ENCODE data around the gene ELMO2.

Gene ELMO2

DNA sequence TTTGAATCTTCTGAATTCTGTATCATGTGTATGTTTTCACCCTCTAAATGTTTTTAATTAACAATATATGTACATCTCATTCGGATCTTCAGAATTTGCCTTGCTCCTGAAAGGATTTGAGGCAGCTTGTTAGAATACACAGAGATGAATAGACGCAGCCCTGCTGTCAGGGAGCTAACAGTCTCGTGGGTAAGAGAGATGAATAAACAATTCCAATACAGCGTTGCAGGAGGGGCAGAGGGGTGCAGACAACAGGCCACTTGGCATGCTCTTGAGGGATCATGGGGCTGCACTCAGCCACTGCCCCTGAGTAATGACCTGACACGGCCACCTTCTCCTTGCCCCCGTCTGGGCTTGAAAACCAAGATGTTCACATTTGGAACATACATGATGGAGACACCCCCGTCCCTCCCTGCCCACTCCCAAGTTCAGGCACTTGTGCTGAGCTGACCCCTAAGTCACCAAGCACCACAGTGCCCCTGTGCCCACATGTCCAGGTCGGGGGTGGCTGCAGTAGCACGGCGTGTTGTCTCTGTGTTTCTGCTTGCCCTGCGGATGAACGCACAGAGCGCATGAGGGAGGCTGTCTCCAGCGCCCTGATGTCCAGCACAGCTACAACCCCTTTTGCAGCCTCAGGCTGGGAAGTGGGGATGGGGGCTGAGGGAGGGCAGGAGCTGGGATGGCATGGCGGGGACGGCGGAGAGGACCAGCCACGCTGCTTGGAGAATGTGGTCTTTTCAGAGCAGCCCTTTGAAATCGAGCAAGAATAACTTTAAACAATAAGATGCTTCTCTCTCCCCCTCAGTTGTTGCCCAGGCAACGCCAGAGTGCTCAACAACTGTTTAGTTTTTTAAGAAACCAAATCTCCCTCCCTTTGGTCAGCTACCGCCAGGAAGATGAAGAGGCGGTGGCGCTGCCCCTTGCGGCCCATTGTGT is 65.1 kb downstream of the ELMO2 start:
- no peak for TF ChIP-seq BACH2 (CRISPR knock-in tag; IDR thresholded peaks at IDR 0.05; ENCODE audit: borderline replicate concordance)
- no peak for TF ChIP-seq ZFP30 (CRISPR knock-in tag; IDR thresholded peaks at IDR 0.05)
- no peak for TF ChIP-seq ISL1 (CRISPR knock-in tag; IDR thresholded peaks at IDR 0.05)
- ATAC-seq = no peak

DNA sequence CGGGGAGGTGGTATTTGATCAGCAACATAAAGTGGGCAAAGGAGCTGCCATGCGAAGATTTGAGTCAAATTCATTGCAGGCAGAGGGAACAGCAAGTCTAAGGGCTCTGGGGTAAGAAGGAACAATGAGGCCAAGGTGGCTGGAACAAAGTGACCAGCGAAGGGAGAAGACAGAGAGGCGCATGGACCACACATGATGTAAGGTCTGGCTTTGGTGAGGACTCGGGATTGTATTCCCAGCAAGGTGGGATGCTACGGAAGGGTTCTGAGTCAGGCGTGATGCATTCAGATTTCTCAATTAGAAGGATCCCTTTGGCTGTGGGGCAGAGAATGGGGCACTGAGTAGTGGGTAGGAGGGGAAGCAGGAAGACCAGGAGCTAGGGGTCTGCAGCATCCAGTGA is 67.4 kb downstream of the ELMO2 start:
- no peak for ATAC-seq
- no peak for TF ChIP-seq OSR1 (CRISPR knock-in tag; IDR thresholded peaks at IDR 0.05)
- TF ChIP-seq ISL1 (CRISPR knock-in tag; IDR thresholded peaks at IDR 0.05) = no peak
- no peak for TF ChIP-seq ZNF70 (CRISPR knock-in tag; IDR thresholded peaks at IDR 0.05)
- TF ChIP-seq BACH2 (CRISPR knock-in tag; IDR thresholded peaks at IDR 0.05; ENCODE audit: borderline replicate concordance) = no peak
- no peak for TF ChIP-seq ZFP3 (CRISPR knock-in tag; IDR thresholded peaks at IDR 0.05)
- no peak for TF ChIP-seq TOX (CRISPR knock-in tag; IDR thresholded peaks at IDR 0.05; ENCODE audit: borderline replicate concordance)
- TF ChIP-seq PPARA (CRISPR knock-in tag; IDR thresholded peaks at IDR 0.05; ENCODE audit: borderline replicate concordance) = no peak
- no peak for TF ChIP-seq ESRRG (CRISPR knock-in tag; IDR thresholded peaks at IDR 0.05)
- TF ChIP-seq GLIS3 (CRISPR knock-in tag; IDR thresholded peaks at IDR 0.05) = no peak
- no peak for TF ChIP-seq RARB (CRISPR knock-in tag; IDR thresholded peaks at IDR 0.05)
- TF ChIP-seq CSDC2 (CRISPR knock-in tag; IDR thresholded peaks at IDR 0.05) = no peak
- TF ChIP-seq ZC3H10 (CRISPR knock-in tag; IDR thresholded peaks at IDR 0.05) = no peak
- no peak for TF ChIP-seq TCF4 (CRISPR knock-in tag; IDR thresholded peaks at IDR 0.05; ENCODE audit: borderline replicate concordance)

DNA sequence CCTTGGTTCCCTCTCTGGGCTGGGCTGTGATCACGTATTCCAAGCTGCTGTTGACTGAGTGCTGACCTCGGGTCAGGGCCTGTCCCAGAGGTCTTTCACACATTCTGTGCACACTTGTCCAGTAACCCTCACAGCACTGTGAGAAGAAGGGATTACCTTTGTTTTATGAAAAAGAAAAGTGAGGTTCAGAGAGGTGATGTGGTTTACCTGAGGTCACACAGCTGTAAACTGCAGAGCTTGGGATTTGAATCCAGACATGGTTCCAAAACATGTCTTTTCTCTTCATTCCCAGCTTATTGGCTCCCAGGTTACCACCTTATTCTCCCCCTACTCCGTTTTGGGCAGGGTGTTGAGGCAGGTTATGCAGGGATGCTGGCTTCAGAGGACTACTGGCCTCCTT is 69.7 kb downstream of the ELMO2 start:
- TF ChIP-seq PPARA (CRISPR knock-in tag; IDR thresholded peaks at IDR 0.05; ENCODE audit: borderline replicate concordance) (no peak), ZNF565 (CRISPR knock-in tag; conservative IDR thresholded peaks at IDR 0.05; ENCODE audit: low read depth) (no peak), ESRRG (CRISPR knock-in tag; IDR thresholded peaks at IDR 0.05) (no peak), PATZ1 (CRISPR knock-in tag; IDR thresholded peaks at IDR 0.05; ENCODE audit: borderline replicate concordance) (no peak), TOX (CRISPR knock-in tag; IDR thresholded peaks at IDR 0.05; ENCODE audit: borderline replicate concordance) (no peak), BACH2 (CRISPR knock-in tag; IDR thresholded peaks at IDR 0.05; ENCODE audit: borderline replicate concordance) (no peak), RARB (CRISPR knock-in tag; IDR thresholded peaks at IDR 0.05) (no peak), SNAI2 (CRISPR knock-in tag; IDR thresholded peaks at IDR 0.05) (no peak), ARNTL (CRISPR knock-in tag; IDR thresholded peaks at IDR 0.05; ENCODE audit: borderline replicate concordance, low read depth) (no peak)
- no peak for ATAC-seq

DNA sequence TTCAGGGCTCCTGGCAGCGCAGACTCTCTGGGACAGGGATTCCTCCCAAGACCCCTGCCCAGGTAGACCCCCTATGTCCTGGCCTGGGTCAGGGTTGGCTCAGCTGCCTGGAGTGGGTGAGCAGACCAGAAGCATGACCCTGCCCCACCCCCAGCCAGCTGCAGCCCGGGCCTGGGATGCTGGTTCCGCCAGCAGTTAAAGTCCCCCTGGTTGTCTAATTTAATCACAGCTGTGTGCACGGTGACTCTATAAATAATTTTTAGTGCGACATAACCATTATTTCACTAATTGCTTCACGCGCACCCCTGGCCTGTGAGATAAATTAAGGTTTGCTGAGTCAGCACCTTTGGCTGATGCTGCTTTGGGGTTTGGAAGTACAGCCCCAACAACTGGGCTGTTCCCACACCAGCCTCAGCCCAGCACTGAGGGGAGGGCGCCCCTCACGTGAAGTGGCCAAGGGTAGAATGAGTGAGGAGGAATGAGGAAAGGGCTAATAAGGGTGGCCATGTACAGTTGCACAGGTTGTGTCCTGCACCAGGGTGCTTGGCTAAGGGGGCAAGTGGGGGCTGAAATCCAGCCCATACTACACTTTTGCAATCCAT is 72.0 kb downstream of the ELMO2 start:
- no peak for TF ChIP-seq BACH2 (CRISPR knock-in tag; IDR thresholded peaks at IDR 0.05; ENCODE audit: borderline replicate concordance)
- TF ChIP-seq ZNF565 (CRISPR knock-in tag; conservative IDR thresholded peaks at IDR 0.05; ENCODE audit: low read depth) = no peak
- TF ChIP-seq RARB (CRISPR knock-in tag; IDR thresholded peaks at IDR 0.05) = no peak
- TF ChIP-seq CREB5 (CRISPR knock-in tag; IDR thresholded peaks at IDR 0.05; ENCODE audit: low read depth) = no peak
- no peak for TF ChIP-seq GLIS3 (CRISPR knock-in tag; IDR thresholded peaks at IDR 0.05)
- no peak for TF ChIP-seq ZFP30 (CRISPR knock-in tag; IDR thresholded peaks at IDR 0.05)
- TF ChIP-seq CSDC2 (CRISPR knock-in tag; IDR thresholded peaks at IDR 0.05) = no peak
- TF ChIP-seq ESRRG (CRISPR knock-in tag; IDR thresholded peaks at IDR 0.05) = no peak
- TF ChIP-seq SNAI2 (CRISPR knock-in tag; IDR thresholded peaks at IDR 0.05) = no peak
- no peak for ATAC-seq

- TF ChIP-seq ZNF565 (CRISPR knock-in tag; conservative IDR thresholded peaks at IDR 0.05; ENCODE audit: low read depth) (no peak), ZFP3 (CRISPR knock-in tag; IDR thresholded peaks at IDR 0.05) (no peak), RARB (CRISPR knock-in tag; IDR thresholded peaks at IDR 0.05) (no peak), CREB5 (CRISPR knock-in tag; IDR thresholded peaks at IDR 0.05; ENCODE audit: low read depth) (no peak), BACH2 (CRISPR knock-in tag; IDR thresholded peaks at IDR 0.05; ENCODE audit: borderline replicate concordance) (no peak), SNAI2 (CRISPR knock-in tag; IDR thresholded peaks at IDR 0.05) (no peak), ZC3H10 (CRISPR knock-in tag; IDR thresholded peaks at IDR 0.05) (no peak), ESRRG (CRISPR knock-in tag; IDR thresholded peaks at IDR 0.05) (no peak), ISL1 (CRISPR knock-in tag; IDR thresholded peaks at IDR 0.05) (no peak)
- TF ChIP-seq, protein P1, sequence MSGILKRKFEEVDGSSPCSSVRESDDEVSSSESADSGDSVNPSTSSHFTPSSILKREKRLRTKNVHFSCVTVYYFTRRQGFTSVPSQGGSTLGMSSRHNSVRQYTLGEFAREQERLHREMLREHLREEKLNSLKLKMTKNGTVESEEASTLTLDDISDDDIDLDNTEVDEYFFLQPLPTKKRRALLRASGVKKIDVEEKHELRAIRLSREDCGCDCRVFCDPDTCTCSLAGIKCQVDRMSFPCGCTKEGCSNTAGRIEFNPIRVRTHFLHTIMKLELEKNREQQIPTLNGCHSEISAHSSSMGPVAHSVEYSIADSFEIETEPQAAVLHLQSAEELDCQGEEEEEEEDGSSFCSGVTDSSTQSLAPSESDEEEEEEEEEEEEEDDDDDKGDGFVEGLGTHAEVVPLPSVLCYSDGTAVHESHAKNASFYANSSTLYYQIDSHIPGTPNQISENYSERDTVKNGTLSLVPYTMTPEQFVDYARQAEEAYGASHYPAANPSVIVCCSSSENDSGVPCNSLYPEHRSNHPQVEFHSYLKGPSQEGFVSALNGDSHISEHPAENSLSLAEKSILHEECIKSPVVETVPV (CRISPR knock-in tag; IDR thresholded peaks at IDR 0.05) = no peak
- TF ChIP-seq, protein P2, sequence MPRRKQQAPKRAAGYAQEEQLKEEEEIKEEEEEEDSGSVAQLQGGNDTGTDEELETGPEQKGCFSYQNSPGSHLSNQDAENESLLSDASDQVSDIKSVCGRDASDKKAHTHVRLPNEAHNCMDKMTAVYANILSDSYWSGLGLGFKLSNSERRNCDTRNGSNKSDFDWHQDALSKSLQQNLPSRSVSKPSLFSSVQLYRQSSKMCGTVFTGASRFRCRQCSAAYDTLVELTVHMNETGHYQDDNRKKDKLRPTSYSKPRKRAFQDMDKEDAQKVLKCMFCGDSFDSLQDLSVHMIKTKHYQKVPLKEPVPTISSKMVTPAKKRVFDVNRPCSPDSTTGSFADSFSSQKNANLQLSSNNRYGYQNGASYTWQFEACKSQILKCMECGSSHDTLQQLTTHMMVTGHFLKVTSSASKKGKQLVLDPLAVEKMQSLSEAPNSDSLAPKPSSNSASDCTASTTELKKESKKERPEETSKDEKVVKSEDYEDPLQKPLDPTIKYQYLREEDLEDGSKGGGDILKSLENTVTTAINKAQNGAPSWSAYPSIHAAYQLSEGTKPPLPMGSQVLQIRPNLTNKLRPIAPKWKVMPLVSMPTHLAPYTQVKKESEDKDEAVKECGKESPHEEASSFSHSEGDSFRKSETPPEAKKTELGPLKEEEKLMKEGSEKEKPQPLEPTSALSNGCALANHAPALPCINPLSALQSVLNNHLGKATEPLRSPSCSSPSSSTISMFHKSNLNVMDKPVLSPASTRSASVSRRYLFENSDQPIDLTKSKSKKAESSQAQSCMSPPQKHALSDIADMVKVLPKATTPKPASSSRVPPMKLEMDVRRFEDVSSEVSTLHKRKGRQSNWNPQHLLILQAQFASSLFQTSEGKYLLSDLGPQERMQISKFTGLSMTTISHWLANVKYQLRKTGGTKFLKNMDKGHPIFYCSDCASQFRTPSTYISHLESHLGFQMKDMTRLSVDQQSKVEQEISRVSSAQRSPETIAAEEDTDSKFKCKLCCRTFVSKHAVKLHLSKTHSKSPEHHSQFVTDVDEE (CRISPR knock-in tag; IDR thresholded peaks at IDR 0.05) = no peak
- ATAC-seq = no peak; the same call in 2 of the 3 replicates
Measured at GRCh38 chr20:46333161-46333991, 73.0 kb downstream of the ELMO2 start.

Data from SK-N-SH treated with all-trans-retinoic acid at 6 μM for 48 hours (cell line).